Vagina (tissue), 2 donors: ENCODE measurements around the gene F2RL1. TPM values are rescaled to one million over a fixed set of nuclear protein-coding genes. Genes with fewer than 3 reads are reported as not detected.

ENCODE experiments used
- DNase-seq, 2 donors: peaks; one replicate each; pipeline ENCODE4 v3.0.0-alpha.2; 2017; ENCODE audit errors: extremely low spot score in 2 of 2
- H3K27ac ChIP-seq: fragments of 200-600 bp; sonication (generic); one replicate; pipeline ENCODE4 v1.5.1; 2019
- H3K27me3 ChIP-seq: fragments of 200-600 bp; sonication (generic); one replicate; pipeline ENCODE4 v1.5.1; 2019
- H3K36me3 ChIP-seq, 2 donors: fragments of 200-600 bp; sonication (generic); one replicate each; pipeline ENCODE4 v1.5.1; 2017 to 2019
- H3K4me1 ChIP-seq: fragments of 200-600 bp; sonication (generic); one replicate; pipeline ENCODE4 v1.5.1; 2019
- H3K4me3 ChIP-seq, 2 donors: fragments of 200-600 bp; sonication (generic); 1 replicate in 1 of 2; 2 replicates in 1 of 2; pipeline ENCODE4 v1.5.1; 2016 to 2019
- H3K9me3 ChIP-seq: fragments of 200-600 bp; sonication (generic); one replicate; pipeline ENCODE4 v1.5.1; 2019
- CTCF ChIP-seq, 3 experiments: fragments of 450-650 bp in 2 of 3; fragments of 200-600 bp in 1 of 3; sonication (generic) in 1 of 3; IDR thresholded peaks; one replicate each; pipeline ENCODE4 v1.5.1; 2017 to 2019; ENCODE audit warnings: antibody characterized with exemption in 3 of 3, mild to moderate bottlenecking in 2 of 3, moderate library complexity in 2 of 3
- POLR2A ChIP-seq, 2 donors: fragments of 450-650 bp; IDR thresholded peaks; one replicate each; pipeline ENCODE4 v1.6.1; 2017; ENCODE audit warnings: antibody characterized with exemption in 2 of 2, mild to moderate bottlenecking in 2 of 2, moderate library complexity in 2 of 2
- POLR2AphosphoS5 ChIP-seq, 2 donors: sonication (generic); formaldehyde crosslinking; IDR thresholded peaks; one replicate each; pipeline ENCODE4 v1.9.0; 2017; ENCODE audit warnings: antibody characterized with exemption in 2 of 2, mild to moderate bottlenecking in 2 of 2, low read depth in 1 of 2; ENCODE audit not compliant: insufficient read depth in 1 of 2
- intact Hi-C: fragments of 100-400 bp; cut with DNase I; formaldehyde crosslinking; loops from one replicate; pipeline ENCODE4 v1.15.1; 2023
- total RNA-seq: library from RNA; depleted of rRNA; stranded (reverse); fragments of >200 nt; gene quantifications from one replicate; pipeline ENCODE4 v1.2.3, GENCODE V29; 2016

F2RL1 gene
- total RNA-seq, 1 donor from 2014 or later: 6.6 TPM

- H3K9me3 ChIP-seq: no peaks in the 10 kb centered on the region
- H3K4me3 ChIP-seq: no peak overlapping the region
- intact Hi-C loops: no loop called here
- no peak for DNase-seq
- H3K27me3 ChIP-seq: no peaks in the 10 kb centered on the region
- no peak overlapping the region for H3K27ac ChIP-seq
- TF ChIP-seq POLR2AphosphoS5 (IDR thresholded peaks at IDR 0.05; ENCODE audit: insufficient read depth in 1 of 2, low read depth in 1 of 2): no peak
- no peak for TF ChIP-seq POLR2A (IDR thresholded peaks at IDR 0.05)
- no peak for TF ChIP-seq CTCF (IDR thresholded peaks at IDR 0.05)
- H3K4me1 ChIP-seq: no peaks in the 10 kb centered on the region
- H3K36me3 ChIP-seq: no peaks in the 10 kb centered on the region
Observed at GRCh38 chr5:76836585-76836984, 17.8 kb downstream of the F2RL1 start.

- TF ChIP-seq POLR2A (IDR thresholded peaks at IDR 0.05) (no peak), CTCF (IDR thresholded peaks at IDR 0.05) (no peak), POLR2AphosphoS5 (IDR thresholded peaks at IDR 0.05; ENCODE audit: insufficient read depth in 1 of 2, low read depth in 1 of 2) (no peak)
- Histone ChIP-seq H3K27me3 (no peaks in the 10 kb centered on the region), H3K36me3 (no peaks in the 10 kb centered on the region), H3K4me3 (no peak overlapping the region), H3K9me3 (no peaks in the 10 kb centered on the region), H3K27ac (no peak overlapping the region), H3K4me1 (no peaks in the 10 kb centered on the region)
- DNase-seq: no peak
- intact Hi-C loops: no loop called here
Observed at GRCh38 chr5:76838481-76839261, 19.8 kb downstream of the F2RL1 start.

GRCh38 chr5:76841361-76841760 is 22.5 kb downstream of the F2RL1 start:
- no peaks in the 10 kb centered on the region for H3K27me3 ChIP-seq
- H3K4me3 ChIP-seq: no peak overlapping the region
- H3K36me3 ChIP-seq: no peaks in the 10 kb centered on the region
- no peak for TF ChIP-seq CTCF (IDR thresholded peaks at IDR 0.05)
- TF ChIP-seq POLR2A (IDR thresholded peaks at IDR 0.05): no peak
- no peak for TF ChIP-seq POLR2AphosphoS5 (IDR thresholded peaks at IDR 0.05; ENCODE audit: insufficient read depth in 1 of 2, low read depth in 1 of 2)
- intact Hi-C loops: no loop called here
- H3K9me3 ChIP-seq: no peaks in the 10 kb centered on the region
- no peak for DNase-seq
- no peak overlapping the region for H3K27ac ChIP-seq
- H3K4me1 ChIP-seq: no peaks in the 10 kb centered on the region

GRCh38 chr5:76845890-76846289 is 27.1 kb downstream of the F2RL1 start:
- Histone ChIP-seq H3K27me3 (no peaks in the 10 kb centered on the region), H3K9me3 (no peaks in the 10 kb centered on the region), H3K4me3 (no peak overlapping the region), H3K27ac (no peak overlapping the region), H3K4me1 (no peaks in the 10 kb centered on the region), H3K36me3 (no peaks in the 10 kb centered on the region)
- DNase-seq: no peak
- intact Hi-C loops: no loop called here
- TF ChIP-seq POLR2A (IDR thresholded peaks at IDR 0.05) (no peak), POLR2AphosphoS5 (IDR thresholded peaks at IDR 0.05; ENCODE audit: insufficient read depth in 1 of 2, low read depth in 1 of 2) (no peak), CTCF (IDR thresholded peaks at IDR 0.05) (no peak)
